ENCODE measurements around the gene CD300A. TPM values are rescaled to one million over a fixed set of nuclear protein-coding genes. Genes with fewer than 3 reads are reported as not detected.

CD300A gene
- total RNA-seq, 3 donors from 2014 or later, result 3.7 to 7.0 (median 5.2) TPM

DNA sequence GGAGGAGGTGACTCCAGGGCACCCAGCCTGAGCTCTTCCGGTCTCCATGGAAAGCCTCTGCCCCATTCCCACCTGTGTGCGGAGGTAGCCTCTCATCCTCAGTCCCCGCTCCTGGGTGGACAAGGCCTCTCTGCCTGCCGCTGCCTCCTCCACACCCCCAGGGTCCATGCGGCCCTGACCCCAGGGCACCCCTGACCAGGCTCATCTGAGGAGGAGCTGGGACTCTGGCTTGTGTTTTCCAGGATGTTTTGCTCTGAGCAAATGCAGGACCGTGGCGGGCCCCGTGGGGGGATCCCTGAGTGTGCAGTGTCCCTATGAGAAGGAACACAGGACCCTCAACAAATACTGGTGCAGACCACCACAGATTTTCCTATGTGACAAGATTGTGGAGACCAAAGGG is 6.9 kb downstream of the CD300A start:
- Histone ChIP-seq H3K4me1 (ENCODE audit: low read depth) (no peaks in the 10 kb centered on the region), H3K4me3 (no peak overlapping the region), H3K36me3 (ENCODE audit: low read depth) (no peaks in the 10 kb centered on the region), H3K9me3 (peaks cover 4% of the 10 kb centered on the region)
- peak in 1 of 3 donors; percentile 18 for DNase-seq
- intact Hi-C loops (cut with DNase I, micrococcal nuclease), result no loop called here
- ATAC-seq, result no peak
- TF ChIP-seq, protein P1, sequence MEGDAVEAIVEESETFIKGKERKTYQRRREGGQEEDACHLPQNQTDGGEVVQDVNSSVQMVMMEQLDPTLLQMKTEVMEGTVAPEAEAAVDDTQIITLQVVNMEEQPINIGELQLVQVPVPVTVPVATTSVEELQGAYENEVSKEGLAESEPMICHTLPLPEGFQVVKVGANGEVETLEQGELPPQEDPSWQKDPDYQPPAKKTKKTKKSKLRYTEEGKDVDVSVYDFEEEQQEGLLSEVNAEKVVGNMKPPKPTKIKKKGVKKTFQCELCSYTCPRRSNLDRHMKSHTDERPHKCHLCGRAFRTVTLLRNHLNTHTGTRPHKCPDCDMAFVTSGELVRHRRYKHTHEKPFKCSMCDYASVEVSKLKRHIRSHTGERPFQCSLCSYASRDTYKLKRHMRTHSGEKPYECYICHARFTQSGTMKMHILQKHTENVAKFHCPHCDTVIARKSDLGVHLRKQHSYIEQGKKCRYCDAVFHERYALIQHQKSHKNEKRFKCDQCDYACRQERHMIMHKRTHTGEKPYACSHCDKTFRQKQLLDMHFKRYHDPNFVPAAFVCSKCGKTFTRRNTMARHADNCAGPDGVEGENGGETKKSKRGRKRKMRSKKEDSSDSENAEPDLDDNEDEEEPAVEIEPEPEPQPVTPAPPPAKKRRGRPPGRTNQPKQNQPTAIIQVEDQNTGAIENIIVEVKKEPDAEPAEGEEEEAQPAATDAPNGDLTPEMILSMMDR (IDR thresholded peaks at IDR 0.05), result no peak

DNA sequence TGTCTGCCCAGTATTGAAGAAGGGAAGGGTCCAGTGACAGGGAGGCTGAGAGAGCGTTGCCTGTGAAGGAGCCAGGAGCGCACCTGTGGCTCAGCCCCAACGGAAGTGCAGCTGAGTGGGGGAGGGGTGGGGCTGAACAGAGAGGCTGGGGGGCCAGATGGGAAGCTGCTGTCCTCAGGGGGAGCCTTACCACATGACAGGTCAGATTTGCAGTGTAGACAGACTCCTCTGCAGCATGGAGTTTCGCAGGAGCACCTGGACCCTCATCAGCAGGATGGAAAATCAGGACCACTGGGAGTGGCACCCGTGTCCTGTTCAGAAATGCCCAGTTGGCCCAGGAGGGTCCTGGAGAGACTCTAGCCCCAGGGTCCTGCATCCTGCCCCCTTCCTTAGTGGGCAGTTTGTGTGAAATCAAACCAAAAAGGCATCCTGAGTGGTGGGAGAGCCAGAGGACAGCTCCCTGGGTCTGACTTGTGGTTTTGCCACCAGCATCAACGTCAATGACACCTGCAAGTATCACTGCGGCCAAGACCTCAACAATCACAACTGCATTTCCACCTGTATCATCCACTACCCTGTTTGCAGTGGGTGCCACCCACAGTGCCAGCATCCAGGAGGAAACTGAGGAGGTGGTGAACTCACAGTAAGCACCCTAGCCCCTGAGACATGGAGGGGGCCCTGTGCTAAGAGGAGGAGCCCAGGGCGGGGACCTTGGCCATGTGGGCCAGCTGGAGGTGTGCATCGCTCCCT is 7.8 kb downstream of the CD300A start:
- Histone ChIP-seq H3K4me1 (ENCODE audit: low read depth) (no peaks in the 10 kb centered on the region), H3K36me3 (ENCODE audit: low read depth) (no peaks in the 10 kb centered on the region), H3K4me3 (no peak overlapping the region), H3K9me3 (peaks cover 4% of the 10 kb centered on the region)
- DNase-seq (no peak), ATAC-seq (peak; percentile 63)
- TF ChIP-seq, protein P1 (IDR thresholded peaks at IDR 0.05), result no peak
- intact Hi-C loops (cut with DNase I, micrococcal nuclease), result no loop called here

DNA sequence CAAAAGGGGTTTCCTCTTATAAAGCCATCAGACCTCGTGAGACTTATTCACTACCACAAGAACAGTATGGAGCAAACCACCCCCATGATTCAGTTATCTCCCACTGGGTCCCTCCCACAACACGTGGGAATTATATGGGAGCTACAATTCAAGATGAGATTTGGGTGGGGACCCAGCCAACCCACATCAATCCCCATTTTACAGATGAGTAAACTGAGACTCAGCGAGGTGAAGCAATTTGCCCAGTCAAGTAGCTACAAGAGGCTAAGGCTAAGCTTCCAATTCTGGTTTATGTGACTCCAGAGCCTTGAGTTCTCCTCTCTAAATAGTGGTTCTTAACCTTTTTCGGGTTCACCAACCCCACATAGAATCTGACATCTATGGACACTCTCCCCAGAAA is 8.8 kb downstream of the CD300A start:
- Histone ChIP-seq H3K4me1 (ENCODE audit: low read depth) (no peaks in the 10 kb centered on the region), H3K36me3 (ENCODE audit: low read depth) (no peaks in the 10 kb centered on the region), H3K9me3 (peaks cover 4% of the 10 kb centered on the region), H3K4me3 (no peak overlapping the region)
- ATAC-seq, result no peak
- TF ChIP-seq, protein P1 (IDR thresholded peaks at IDR 0.05), result no peak
- intact Hi-C loops (cut with DNase I, micrococcal nuclease), result no loop called here
- DNase-seq, result no peak

DNA sequence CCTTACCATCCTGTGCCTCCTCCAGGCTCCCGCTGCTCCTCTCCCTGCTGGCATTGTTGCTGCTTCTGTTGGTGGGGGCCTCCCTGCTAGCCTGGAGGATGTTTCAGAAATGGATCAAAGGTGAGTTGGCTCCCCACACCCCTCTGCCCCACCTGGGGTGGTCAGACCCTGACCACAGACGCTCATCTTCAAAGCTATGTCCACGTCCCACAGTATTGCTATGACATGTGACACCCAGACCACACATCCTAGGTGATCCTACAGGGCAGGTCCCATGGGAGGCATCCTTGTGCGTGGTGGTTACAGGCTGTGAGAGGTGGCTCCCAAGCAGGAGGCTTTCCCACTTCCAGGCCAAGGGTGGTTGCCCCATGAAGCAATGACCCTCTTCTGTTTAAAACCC is 11.0 kb downstream of the CD300A start:
- TF ChIP-seq, protein P1 (IDR thresholded peaks at IDR 0.05), result no peak
- Histone ChIP-seq H3K36me3 (ENCODE audit: low read depth) (no peaks in the 10 kb centered on the region), H3K4me3 (no peak overlapping the region), H3K9me3 (peaks cover 4% of the 10 kb centered on the region), H3K4me1 (ENCODE audit: low read depth) (no peaks in the 10 kb centered on the region)
- ATAC-seq (no peak), DNase-seq (no peak)
- intact Hi-C loops (cut with DNase I, micrococcal nuclease), result no loop called here

GRCh38 chr17:74478420-74479100 is 12.1 kb downstream of the CD300A start:
- intact Hi-C loops (cut with DNase I, micrococcal nuclease), result no loop called here
- Histone ChIP-seq H3K9me3 (peaks cover 4% of the 10 kb centered on the region), H3K4me1 (ENCODE audit: low read depth) (no peaks in the 10 kb centered on the region), H3K4me3 (no peak overlapping the region), H3K36me3 (ENCODE audit: low read depth) (no peaks in the 10 kb centered on the region)
- ATAC-seq (peak; percentile 59), DNase-seq (no peak)
- TF ChIP-seq, protein P1 (IDR thresholded peaks at IDR 0.05), result no peak

All from mucosa of descending colon (tissue), 3 donors.